Measurements from ENCODE around the gene DPEP2.
A peak's percentile ranks its signal among the peaks of the same experiment; 100 is the strongest.
"Not testable (repeated sequence)": the region's sequence is repeated elsewhere in the genome, so short reads cannot be mapped to it uniquely, and the experiment has no call there.

Gene DPEP2

GRCh38 chr16:67942200-67942509 lies 57.1 kb downstream of the DPEP2 start:
- Histone ChIP-seq H3K4me2 (ENCODE audit: low read length) (no peak overlapping the region), H3K27me3 (ENCODE audit: insufficient read depth, low read length, poor library complexity) (no peaks in the 10 kb centered on the region), H4K8ac (ENCODE audit: low read depth, low read length) (no peak overlapping the region), H3K79me2 (ENCODE audit: control insufficient read depth, insufficient read depth, low read length) (no peaks in the 10 kb centered on the region), H3K9ac (ENCODE audit: low read length) (no peak overlapping the region), H3K4me3 (ENCODE audit: low read length) (no peak overlapping the region), H4K5ac (ENCODE audit: low read length) (no peak overlapping the region), H3K23ac (ENCODE audit: low read length) (no peak overlapping the region), H3K4me1 (ENCODE audit: control insufficient read depth, low read depth, low read length) (peaks cover 1% of the 10 kb centered on the region), H2AK5ac (ENCODE audit: low read length) (no peak overlapping the region), H3K79me1 (ENCODE audit: low read length) (peaks cover 1% of the 10 kb centered on the region), H3K4ac (ENCODE audit: low read depth, low read length) (no peak overlapping the region), H2BK15ac (replicated peaks; ENCODE audit: low read depth) (no peak overlapping the region), H2BK120ac (ENCODE audit: low read depth, low read length) (no peak overlapping the region), H2BK5ac (ENCODE audit: low read length) (no peak overlapping the region), H3K36me3 (ENCODE audit: control insufficient read depth, insufficient read depth, low read length) (peaks cover 6% of the 10 kb centered on the region), H3K27ac (ENCODE audit: low read depth, low read length) (no peak overlapping the region), H3K18ac (ENCODE audit: low read length) (no peak overlapping the region), H3K56ac (ENCODE audit: low read length) (no peak overlapping the region)
- no CpG with 5 or more reads among the region's 6 CpGs for WGBS (ENCODE audit: extremely low coverage, insufficient coverage, low lambda C conversion rate)
- peak; percentile 75 for DNase-seq

DNA sequence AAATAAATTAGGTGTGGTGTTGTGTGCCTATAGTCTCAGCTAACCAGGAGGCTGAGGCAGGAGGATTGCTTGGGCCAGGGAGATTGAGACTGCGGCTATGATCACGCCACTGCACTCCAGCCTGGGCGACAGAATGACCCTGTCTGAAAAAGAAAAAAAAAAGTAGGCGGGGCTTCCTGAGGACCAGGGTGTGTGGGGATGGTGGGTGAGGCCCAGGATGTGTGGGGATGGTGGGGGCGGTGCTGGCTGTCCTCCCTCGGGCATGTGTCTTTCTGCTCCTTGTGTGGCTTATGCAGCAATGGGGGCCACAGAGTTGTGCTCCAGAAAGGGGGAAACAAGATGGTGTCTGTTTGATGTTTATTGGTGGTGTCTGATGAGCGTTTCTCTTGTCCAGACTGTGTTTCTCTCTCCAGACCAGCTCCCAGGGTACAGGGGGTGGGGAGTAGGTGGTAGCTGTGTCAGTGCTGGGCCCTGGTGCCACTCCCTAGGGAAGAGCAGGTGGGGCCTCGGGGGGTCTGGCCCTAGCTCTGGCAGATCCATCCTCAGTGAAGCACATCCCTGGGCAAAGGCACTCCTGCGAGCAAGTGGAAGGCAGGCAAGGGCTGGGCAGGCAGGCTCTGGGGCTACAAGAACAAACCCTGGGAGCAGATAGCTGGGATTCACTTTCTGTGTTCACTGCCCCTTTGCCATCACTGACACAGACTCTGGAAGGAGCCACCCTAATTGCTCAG lies 57.6 kb downstream of the DPEP2 start:
- no peak for DNase-seq
- WGBS (ENCODE audit: extremely low coverage, insufficient coverage, low lambda C conversion rate), result no CpG with 5 or more reads among the region's 9 CpGs
- H3K36me3 ChIP-seq (ENCODE audit: control insufficient read depth, insufficient read depth, low read length), result peaks cover 4% of the 10 kb centered on the region

GRCh38 chr16:67940446-67941089 lies 58.7 kb downstream of the DPEP2 start:
- H3K79me1 ChIP-seq (ENCODE audit: low read length), result peaks cover 2% of the 10 kb centered on the region
- H2BK5ac ChIP-seq (ENCODE audit: low read length), result no peak overlapping the region
- H3K4me2 ChIP-seq (ENCODE audit: low read length), result no peak overlapping the region
- no peaks in the 10 kb centered on the region for H3K27me3 ChIP-seq (ENCODE audit: insufficient read depth, low read length, poor library complexity)
- H3K56ac ChIP-seq (ENCODE audit: low read length), result no peak overlapping the region
- H3K18ac ChIP-seq (ENCODE audit: low read length), result no peak overlapping the region
- peaks cover 5% of the 10 kb centered on the region for H3K4me1 ChIP-seq (ENCODE audit: control insufficient read depth, low read depth, low read length)
- no peak overlapping the region for H4K5ac ChIP-seq (ENCODE audit: low read length)
- H3K23ac ChIP-seq (ENCODE audit: low read length), result no peak overlapping the region
- H3K4ac ChIP-seq (ENCODE audit: low read depth, low read length), result no peak overlapping the region
- H3K79me2 ChIP-seq (ENCODE audit: control insufficient read depth, insufficient read depth, low read length), result no peaks in the 10 kb centered on the region
- H2AK5ac ChIP-seq (ENCODE audit: low read length), result no peak overlapping the region
- no peak overlapping the region for H3K9ac ChIP-seq (ENCODE audit: low read length)
- H3K36me3 ChIP-seq (ENCODE audit: control insufficient read depth, insufficient read depth, low read length), result peaks cover 3% of the 10 kb centered on the region
- H3K4me3 ChIP-seq (ENCODE audit: low read length), result no peak overlapping the region
- no peak overlapping the region for H2BK120ac ChIP-seq (ENCODE audit: low read depth, low read length)
- no peak overlapping the region for H4K8ac ChIP-seq (ENCODE audit: low read depth, low read length)
- H3K27ac ChIP-seq (ENCODE audit: low read depth, low read length), result no peak overlapping the region
- no CpG with 5 or more reads among the region's 5 CpGs for WGBS (ENCODE audit: extremely low coverage, insufficient coverage, low lambda C conversion rate)
- H2BK15ac ChIP-seq (replicated peaks; ENCODE audit: low read depth), result no peak overlapping the region
- DNase-seq, result no peak

More for the DNA sequence above, 57.6 kb downstream of the DPEP2 start:
- Histone ChIP-seq H2AK5ac (ENCODE audit: low read length) (no peak overlapping the region), H2BK15ac (replicated peaks; ENCODE audit: low read depth) (no peak overlapping the region), H3K27ac (ENCODE audit: low read depth, low read length) (no peak overlapping the region), H3K79me1 (ENCODE audit: low read length) (peaks cover 2% of the 10 kb centered on the region), H3K23ac (ENCODE audit: low read length) (no peak overlapping the region), H3K79me2 (ENCODE audit: control insufficient read depth, insufficient read depth, low read length) (no peaks in the 10 kb centered on the region), H4K5ac (ENCODE audit: low read length) (no peak overlapping the region), H3K4me3 (ENCODE audit: low read length) (no peak overlapping the region), H3K4me1 (ENCODE audit: control insufficient read depth, low read depth, low read length) (peaks cover 5% of the 10 kb centered on the region), H2BK5ac (ENCODE audit: low read length) (no peak overlapping the region), H3K27me3 (ENCODE audit: insufficient read depth, low read length, poor library complexity) (no peaks in the 10 kb centered on the region), H3K4me2 (ENCODE audit: low read length) (no peak overlapping the region), H4K8ac (ENCODE audit: low read depth, low read length) (no peak overlapping the region), H3K9ac (ENCODE audit: low read length) (no peak overlapping the region), H3K56ac (ENCODE audit: low read length) (no peak overlapping the region), H2BK120ac (ENCODE audit: low read depth, low read length) (no peak overlapping the region), H3K18ac (ENCODE audit: low read length) (no peak overlapping the region), H3K4ac (ENCODE audit: low read depth, low read length) (no peak overlapping the region)

DNA sequence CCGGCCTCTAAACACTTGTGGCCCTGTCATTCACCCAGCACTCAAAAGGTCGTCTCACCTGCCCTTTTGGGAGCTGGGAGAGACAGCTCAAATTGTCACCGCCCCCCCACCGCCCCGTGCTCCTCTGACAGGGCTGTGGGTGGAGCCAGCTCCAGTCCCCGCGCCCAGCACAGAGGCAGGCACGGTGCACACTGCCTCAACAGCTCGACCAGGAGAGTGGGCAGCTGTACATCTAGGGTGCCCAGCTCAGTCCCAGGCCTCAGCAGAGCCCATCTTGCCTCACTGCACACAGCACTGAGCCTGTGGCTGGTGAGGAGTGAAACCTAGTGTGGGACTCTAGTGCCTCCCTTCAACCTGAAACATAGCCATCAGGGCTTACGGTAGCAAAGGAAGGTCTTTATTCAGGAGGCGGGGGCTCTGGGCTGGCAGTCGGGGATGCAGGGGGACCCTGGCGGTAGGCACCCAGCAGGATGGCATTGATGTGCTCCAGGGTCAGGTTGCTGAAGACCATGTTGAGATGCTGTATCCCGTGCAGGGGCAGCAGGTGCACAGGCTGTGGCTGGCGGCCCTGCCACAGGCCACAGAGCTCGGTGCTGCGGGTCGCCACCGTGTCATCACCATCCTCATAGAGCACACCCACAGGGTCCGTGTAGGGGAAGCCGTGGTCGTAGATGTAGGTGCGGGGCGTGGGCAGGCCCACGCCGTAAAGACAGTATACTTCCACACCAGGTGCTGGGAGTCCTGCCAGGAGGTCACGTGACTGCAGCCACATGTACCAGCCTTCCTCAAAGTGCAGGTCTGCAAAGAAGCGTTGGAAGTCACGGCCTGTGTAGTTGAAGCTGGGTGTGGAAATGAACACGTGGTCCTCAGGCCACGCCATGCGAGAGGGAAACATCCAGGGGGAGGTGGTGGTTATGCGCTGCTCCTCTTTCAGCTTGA lies 59.5 kb downstream of the DPEP2 start:
- no peak for DNase-seq
- no peak overlapping the region for H4K5ac ChIP-seq (ENCODE audit: low read length)
- H2AK5ac ChIP-seq (ENCODE audit: low read length), result no peak overlapping the region
- H3K27me3 ChIP-seq (ENCODE audit: insufficient read depth, low read length, poor library complexity), result no peaks in the 10 kb centered on the region
- H3K4me2 ChIP-seq (ENCODE audit: low read length), result no peak overlapping the region
- no peak overlapping the region for H4K8ac ChIP-seq (ENCODE audit: low read depth, low read length)
- H3K4me3 ChIP-seq (ENCODE audit: low read length), result no peak overlapping the region
- H2BK5ac ChIP-seq (ENCODE audit: low read length), result no peak overlapping the region
- no peaks in the 10 kb centered on the region for H3K36me3 ChIP-seq (ENCODE audit: control insufficient read depth, insufficient read depth, low read length)
- no peak overlapping the region for H2BK120ac ChIP-seq (ENCODE audit: low read depth, low read length)
- H3K4me1 ChIP-seq (ENCODE audit: control insufficient read depth, low read depth, low read length), result peaks cover 7% of the 10 kb centered on the region
- no peak overlapping the region for H3K18ac ChIP-seq (ENCODE audit: low read length)
- no peak overlapping the region for H3K56ac ChIP-seq (ENCODE audit: low read length)
- no CpG with 5 or more reads among the region's 33 CpGs for WGBS (ENCODE audit: extremely low coverage, insufficient coverage, low lambda C conversion rate)
- H3K27ac ChIP-seq (ENCODE audit: low read depth, low read length), result no peak overlapping the region
- no peak overlapping the region for H3K9ac ChIP-seq (ENCODE audit: low read length)
- no peak overlapping the region for H3K23ac ChIP-seq (ENCODE audit: low read length)
- H3K79me2 ChIP-seq (ENCODE audit: control insufficient read depth, insufficient read depth, low read length), result no peaks in the 10 kb centered on the region
- H3K4ac ChIP-seq (ENCODE audit: low read depth, low read length), result no peak overlapping the region
- no peak overlapping the region for H2BK15ac ChIP-seq (replicated peaks; ENCODE audit: low read depth)
- peaks cover 3% of the 10 kb centered on the region for H3K79me1 ChIP-seq (ENCODE audit: low read length)

- not testable (repeated sequence) for H3K27me3 ChIP-seq (ENCODE audit: insufficient read depth, low read length, poor library complexity); H2BK5ac ChIP-seq (ENCODE audit: low read length); H3K4ac ChIP-seq (ENCODE audit: low read depth, low read length); DNase-seq; H3K79me1 ChIP-seq (ENCODE audit: low read length); H3K4me3 ChIP-seq (ENCODE audit: low read length); H2AK5ac ChIP-seq (ENCODE audit: low read length); H3K27ac ChIP-seq (ENCODE audit: low read depth, low read length); H4K8ac ChIP-seq (ENCODE audit: low read depth, low read length); H3K79me2 ChIP-seq (ENCODE audit: control insufficient read depth, insufficient read depth, low read length); H4K5ac ChIP-seq (ENCODE audit: low read length); H3K23ac ChIP-seq (ENCODE audit: low read length); H3K56ac ChIP-seq (ENCODE audit: low read length); H3K4me2 ChIP-seq (ENCODE audit: low read length); H3K36me3 ChIP-seq (ENCODE audit: control insufficient read depth, insufficient read depth, low read length); H2BK15ac ChIP-seq (replicated peaks; ENCODE audit: low read depth); H3K9ac ChIP-seq (ENCODE audit: low read length); H2BK120ac ChIP-seq (ENCODE audit: low read depth, low read length); H3K18ac ChIP-seq (ENCODE audit: low read length)
- WGBS (ENCODE audit: extremely low coverage, insufficient coverage, low lambda C conversion rate), result no CpG with 5 or more reads among the region's 5 CpGs
- peaks cover 12% of the 10 kb centered on the region for H3K4me1 ChIP-seq (ENCODE audit: control insufficient read depth, low read depth, low read length)
Observed at GRCh38 chr16:67937713-67938112, 61.6 kb downstream of the DPEP2 start.

Data from mesendoderm (in vitro differentiated cells).